Ishikawa (cell line): ENCODE results near the gene TTC13.

Experiments used
- CEBPB ChIP-seq: IDR thresholded peaks from 2 replicates; pipeline ENCODE4 v1.6.1; 2012
- CREB1 ChIP-seq: IDR thresholded peaks from 2 replicates; pipeline ENCODE4 v1.6.1; 2012; ENCODE audit warnings: low read depth
- EGR1 ChIP-seq: IDR thresholded peaks from 2 replicates; pipeline ENCODE4 v1.6.1; 2012
- EP300 ChIP-seq: IDR thresholded peaks from 2 replicates; pipeline ENCODE4 v1.6.1; 2012; ENCODE audit warnings: borderline replicate concordance
- FOXM1 ChIP-seq: IDR thresholded peaks from 2 replicates; pipeline ENCODE4 v1.6.1; 2012; ENCODE audit warnings: low read depth, borderline replicate concordance
- MAX ChIP-seq: IDR thresholded peaks from 2 replicates; pipeline ENCODE4 v1.6.1; 2012
- NFIC ChIP-seq: IDR thresholded peaks from 2 replicates; pipeline ENCODE4 v1.6.1; 2012
- RAD21 ChIP-seq: IDR thresholded peaks from 2 replicates; pipeline ENCODE4 v1.6.1; 2012; ENCODE audit warnings: low read depth
- REST ChIP-seq: IDR thresholded peaks from 2 replicates; pipeline ENCODE4 v1.6.1; 2012; ENCODE audit warnings: low read depth, mild to moderate bottlenecking
- TAF1 ChIP-seq: IDR thresholded peaks from 2 replicates; pipeline ENCODE4 v1.6.1; 2012; ENCODE audit warnings: low read depth, mild to moderate bottlenecking
- TCF12 ChIP-seq: IDR thresholded peaks from 2 replicates; pipeline ENCODE4 v1.6.1; 2012; ENCODE audit warnings: low read depth
- TEAD4 ChIP-seq: IDR thresholded peaks from 2 replicates; pipeline ENCODE4 v1.6.1; 2012
- USF1 ChIP-seq: IDR thresholded peaks from 2 replicates; pipeline ENCODE4 v1.6.1; 2012
- YY1 ChIP-seq: IDR thresholded peaks from 2 replicates; pipeline ENCODE4 v1.6.1; 2012; ENCODE audit warnings: low read depth
- ZBTB7A ChIP-seq: IDR thresholded peaks from 2 replicates; pipeline ENCODE4 v1.6.1; 2012; ENCODE audit warnings: low read depth

TTC13 gene

GRCh38 chr1:230858918-230859729 lies 119.5 kb downstream of the TTC13 start:
- TF ChIP-seq MAX: no peak
- TF ChIP-seq FOXM1: no peak
- no peak for TF ChIP-seq EP300
- no peak for TF ChIP-seq NFIC
- no peak for TF ChIP-seq EGR1
- TF ChIP-seq TAF1: no peak
- no peak for TF ChIP-seq REST
- TF ChIP-seq RAD21: no peak
- no peak for TF ChIP-seq CREB1

GRCh38 chr1:230858236-230858820 lies 120.3 kb downstream of the TTC13 start:
- no peak for TF ChIP-seq ZBTB7A
- no peak for TF ChIP-seq TCF12
- no peak for TF ChIP-seq EGR1
- no peak for TF ChIP-seq CEBPB
- TF ChIP-seq REST: no peak
- TF ChIP-seq FOXM1: no peak
- no peak for TF ChIP-seq EP300
- no peak for TF ChIP-seq YY1
- no peak for TF ChIP-seq RAD21
- TF ChIP-seq CREB1: no peak
- TF ChIP-seq USF1: no peak
- TF ChIP-seq TAF1: no peak
- no peak for TF ChIP-seq MAX
- no peak for TF ChIP-seq TEAD4
- TF ChIP-seq NFIC: no peak

GRCh38 chr1:230857822-230858221 lies 120.8 kb downstream of the TTC13 start:
- TF ChIP-seq EP300 (no peak), MAX (no peak), RAD21 (no peak), FOXM1 (no peak), YY1 (no peak), REST (no peak), TEAD4 (no peak), CEBPB (no peak), EGR1 (no peak), TAF1 (no peak), NFIC (no peak), ZBTB7A (no peak), CREB1 (no peak), USF1 (no peak), TCF12 (no peak)

- no peak for TF ChIP-seq ZBTB7A
- no peak for TF ChIP-seq TAF1
- TF ChIP-seq MAX: no peak
- TF ChIP-seq TEAD4: no peak
- no peak for TF ChIP-seq NFIC
- no peak for TF ChIP-seq CREB1
- no peak for TF ChIP-seq EGR1
- TF ChIP-seq REST: no peak
- no peak for TF ChIP-seq CEBPB
- no peak for TF ChIP-seq USF1
These were observed 121.6 kb downstream of the TTC13 start for GRCh38 chr1:230857077-230857476.
